NCI-H1417 (cell line): ENCODE data around the gene COX6B2.

ENCODE experiments used
- DNase-seq, 3 experiments: peaks; one replicate each; lab custom pipeline; 2025; lab: John Stamatoyannopoulos, UW

COX6B2 gene

DNA sequence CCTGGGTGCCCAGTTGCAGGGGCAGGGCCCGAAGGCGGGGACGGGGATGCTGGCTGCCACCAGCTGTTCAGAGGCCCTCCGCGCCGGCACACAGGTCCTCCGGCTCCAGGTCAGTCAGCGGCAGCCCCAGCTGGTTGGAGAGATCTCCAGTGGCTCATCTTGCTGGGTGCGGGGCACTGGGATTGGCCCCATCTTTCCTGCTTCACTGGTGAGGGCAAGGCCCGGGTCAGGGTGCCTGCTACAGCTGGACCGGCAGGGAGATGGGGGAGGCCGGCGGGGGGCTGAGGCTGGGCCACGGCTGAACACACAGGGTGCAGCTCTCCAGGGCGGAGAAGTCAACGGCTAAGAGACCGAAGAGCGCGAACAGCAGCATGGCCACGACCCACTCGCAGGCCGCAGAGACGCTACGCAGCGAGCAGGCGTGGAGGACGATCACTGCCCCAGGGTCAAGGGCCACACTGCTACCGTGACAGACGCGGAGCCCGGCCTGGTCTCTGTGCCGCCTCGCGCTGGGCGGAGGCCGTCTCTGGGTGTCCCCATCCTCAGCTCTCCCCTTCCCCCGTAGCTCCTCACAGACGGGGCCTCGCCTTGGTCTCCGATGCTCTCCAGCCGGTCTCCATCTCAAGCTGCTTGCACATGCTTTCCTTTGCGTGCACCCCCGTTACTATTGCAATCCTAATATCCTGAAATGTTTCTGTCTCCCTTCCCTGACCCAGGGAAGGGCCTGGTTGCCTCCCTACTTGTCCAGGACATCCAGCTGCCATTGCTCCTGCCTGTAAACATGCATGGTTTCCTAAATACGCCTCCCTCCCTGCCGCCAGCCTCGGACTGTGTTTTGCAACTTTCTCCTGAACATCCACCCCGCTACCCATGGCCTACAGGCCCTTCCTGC is 41.7 kb downstream of the COX6B2 start:
- no peak for DNase-seq

DNA sequence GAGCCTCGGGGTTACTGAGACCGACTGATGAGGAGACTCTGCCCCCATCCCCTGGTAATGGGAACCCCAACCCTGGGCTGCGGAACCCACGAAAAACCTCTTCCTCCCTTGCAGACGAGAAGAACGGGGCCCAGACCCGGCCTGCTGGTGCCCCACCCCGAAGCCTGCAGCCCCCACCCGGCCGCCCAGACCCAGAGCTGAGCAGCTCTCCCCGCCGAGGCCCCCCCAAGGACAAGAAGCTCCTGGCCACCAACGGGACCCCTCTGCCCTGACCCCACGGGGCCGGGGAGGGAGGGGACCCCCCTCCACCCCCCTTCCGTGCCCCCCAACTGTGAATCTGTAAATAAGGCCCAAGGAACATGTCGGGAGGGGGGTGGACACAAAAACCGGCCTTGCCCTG is 42.7 kb downstream of the COX6B2 start:
- no peak for DNase-seq

DNA sequence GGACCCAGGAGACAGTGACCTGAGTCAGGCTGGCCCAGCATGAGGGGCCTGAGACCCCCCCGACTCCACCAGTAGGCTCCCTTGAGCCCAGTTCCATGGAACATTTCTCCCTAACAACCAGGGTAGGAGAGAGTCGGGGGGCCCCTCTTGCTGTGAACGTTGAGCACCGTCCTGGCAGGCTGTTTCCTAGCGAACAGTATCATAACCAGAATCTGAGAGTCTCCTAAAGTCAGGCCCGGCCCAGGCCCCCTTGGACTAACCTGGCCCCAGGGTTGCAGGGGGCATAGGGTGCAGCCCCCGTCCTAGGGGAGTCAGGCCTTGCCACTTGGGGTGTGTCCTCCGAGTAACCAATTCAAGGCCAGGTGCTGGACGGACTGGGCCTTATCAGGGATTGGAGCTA is 43.1 kb downstream of the COX6B2 start:
- no peak for DNase-seq

DNA sequence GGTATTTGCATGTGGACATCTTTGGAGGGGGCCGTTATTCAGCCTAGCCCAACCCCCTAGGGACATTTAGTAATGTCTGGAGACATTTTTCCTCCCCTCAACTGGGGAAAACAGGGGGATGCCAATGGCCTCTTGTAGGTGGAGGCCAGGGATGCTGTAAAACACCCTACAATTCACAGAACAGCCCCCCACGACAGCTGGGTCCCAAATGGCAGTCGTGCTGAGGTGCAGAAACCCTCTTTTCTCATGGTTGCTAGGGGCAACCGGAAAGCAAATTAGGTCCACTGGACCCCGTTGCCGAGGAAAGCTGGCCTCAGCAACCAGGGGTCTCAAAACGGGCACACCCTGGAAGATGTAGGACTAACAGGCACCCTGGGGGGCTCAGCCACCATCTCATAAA is 44.0 kb downstream of the COX6B2 start:
- no peak for DNase-seq

DNA sequence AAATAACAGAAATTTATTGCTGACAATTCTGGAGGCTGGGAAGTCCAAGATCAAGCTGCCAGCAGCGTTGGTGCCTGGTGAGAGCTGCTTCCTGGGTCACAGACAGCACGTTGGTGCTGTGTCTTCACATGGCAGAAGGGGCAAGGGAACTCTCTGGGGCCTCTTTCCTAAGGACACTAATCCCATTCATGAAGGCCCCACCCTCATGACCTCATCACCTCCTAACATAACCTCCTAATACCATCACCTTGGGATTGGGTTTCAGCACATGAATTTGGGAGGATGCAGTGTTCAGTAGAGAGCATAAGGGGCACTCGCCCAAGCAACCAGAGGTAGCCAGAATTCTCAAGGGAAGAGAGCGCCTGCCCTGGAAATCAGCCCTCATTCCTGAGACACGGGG is 45.1 kb downstream of the COX6B2 start:
- no peak for DNase-seq

DNA sequence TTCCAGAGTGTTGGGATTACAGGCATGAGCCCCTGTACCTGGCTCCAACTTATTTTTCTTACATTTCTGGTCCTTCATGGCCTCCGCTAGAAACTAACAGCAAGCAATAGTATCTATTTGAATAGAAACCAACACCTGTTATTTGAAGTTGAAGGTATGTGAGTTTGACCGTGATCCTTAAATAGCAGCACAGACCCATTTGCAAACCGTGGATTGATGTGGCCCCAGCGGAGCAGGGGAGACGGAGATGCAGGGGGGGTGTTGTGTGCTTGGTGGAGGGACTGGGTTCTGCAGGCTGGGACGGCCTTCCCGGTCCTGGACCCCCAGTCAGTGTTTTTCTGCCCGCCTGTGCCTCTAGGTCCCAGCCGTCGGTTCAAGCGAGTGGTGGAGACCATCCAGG is 46.2 kb downstream of the COX6B2 start:
- DNase-seq, result no peak

DNA sequence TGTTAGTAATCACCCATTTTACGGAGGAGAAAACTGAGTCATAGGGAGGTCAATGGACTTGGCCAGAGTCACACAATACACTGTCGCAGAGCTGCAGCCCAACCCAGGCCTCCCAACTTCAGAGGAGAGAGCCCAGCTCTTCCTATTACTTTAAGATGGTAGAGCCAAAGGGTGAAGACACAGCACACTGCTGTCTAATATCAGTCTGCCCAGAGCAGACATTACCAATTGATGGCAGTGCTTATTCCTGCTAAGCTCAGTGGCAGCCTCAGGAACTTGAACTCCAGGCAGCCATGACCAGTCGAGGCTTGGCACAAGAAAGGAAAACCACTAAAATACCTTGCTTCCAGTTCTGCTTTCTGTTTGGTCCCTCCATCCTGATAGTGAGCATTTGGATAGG is 47.8 kb downstream of the COX6B2 start:
- no peak for DNase-seq

DNA sequence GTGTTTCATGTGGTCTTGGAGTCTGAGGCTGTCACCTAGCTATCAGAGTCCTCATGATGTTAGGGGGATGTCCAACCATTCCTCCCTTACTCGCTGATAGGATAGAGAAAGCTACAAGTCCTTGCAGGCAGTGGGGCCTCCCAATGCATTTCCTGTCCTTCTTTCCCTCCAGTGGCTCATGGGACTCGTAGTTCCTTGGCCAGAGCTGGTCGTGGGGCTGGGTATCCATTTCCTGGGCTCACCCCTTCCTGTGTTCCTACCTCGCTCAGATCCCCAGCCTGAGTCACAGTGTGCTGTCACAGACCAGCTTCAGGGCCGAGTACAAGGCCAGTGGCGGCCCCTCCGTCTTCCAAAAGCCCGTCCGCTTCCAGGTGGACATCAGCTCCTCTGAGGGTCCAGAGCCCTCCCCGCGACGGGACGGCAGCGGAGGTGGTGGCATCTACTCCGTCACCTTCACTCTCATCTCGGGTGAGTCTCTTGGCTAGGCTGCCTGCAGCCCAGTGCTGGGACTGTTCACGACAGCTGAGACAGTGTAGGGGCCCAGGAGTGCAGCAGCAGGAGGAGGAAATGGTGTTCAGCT is 48.4 kb downstream of the COX6B2 start:
- no peak for DNase-seq

DNA sequence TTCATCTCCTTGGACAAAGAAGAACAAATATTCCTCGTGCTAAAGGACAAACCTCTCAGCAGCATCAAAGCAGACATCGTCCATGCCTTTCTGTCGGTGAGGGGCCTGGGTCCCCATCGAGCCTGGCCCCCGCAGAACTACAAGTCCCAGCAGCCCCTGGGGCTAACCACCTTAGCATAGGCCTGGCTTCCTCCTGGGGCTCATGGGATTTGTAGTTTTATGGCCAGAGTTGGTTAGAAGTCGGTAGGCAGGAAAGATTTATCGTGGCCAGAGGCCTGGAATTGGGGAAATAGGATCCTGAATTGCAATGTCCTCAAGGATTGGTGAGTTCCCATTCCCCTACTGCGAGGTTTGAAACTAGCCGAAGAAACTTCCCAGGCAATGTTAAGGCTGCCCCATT is 49.0 kb downstream of the COX6B2 start:
- peak; percentile 16 to 42 (median 34) for DNase-seq

DNA sequence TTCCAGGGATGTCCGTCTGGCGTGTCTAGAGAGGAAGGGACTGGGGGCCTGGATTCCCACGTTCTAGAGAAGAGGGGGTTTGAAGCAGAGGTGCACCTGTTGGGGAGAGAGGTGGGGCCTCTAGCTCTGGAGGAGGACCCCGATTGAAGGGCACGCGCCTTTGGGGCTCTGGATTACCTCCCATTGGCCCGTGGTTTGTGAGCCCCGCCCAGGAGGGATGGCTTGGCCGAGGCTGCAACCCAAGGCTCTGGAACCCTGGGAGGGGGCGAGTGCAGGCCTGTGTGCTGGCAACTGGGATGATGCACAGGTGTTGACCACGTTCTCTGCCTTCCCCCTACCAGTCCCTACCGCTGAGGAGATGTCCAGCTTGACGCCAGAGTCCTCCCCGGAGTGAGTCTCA is 49.5 kb downstream of the COX6B2 start:
- no peak for DNase-seq

DNA sequence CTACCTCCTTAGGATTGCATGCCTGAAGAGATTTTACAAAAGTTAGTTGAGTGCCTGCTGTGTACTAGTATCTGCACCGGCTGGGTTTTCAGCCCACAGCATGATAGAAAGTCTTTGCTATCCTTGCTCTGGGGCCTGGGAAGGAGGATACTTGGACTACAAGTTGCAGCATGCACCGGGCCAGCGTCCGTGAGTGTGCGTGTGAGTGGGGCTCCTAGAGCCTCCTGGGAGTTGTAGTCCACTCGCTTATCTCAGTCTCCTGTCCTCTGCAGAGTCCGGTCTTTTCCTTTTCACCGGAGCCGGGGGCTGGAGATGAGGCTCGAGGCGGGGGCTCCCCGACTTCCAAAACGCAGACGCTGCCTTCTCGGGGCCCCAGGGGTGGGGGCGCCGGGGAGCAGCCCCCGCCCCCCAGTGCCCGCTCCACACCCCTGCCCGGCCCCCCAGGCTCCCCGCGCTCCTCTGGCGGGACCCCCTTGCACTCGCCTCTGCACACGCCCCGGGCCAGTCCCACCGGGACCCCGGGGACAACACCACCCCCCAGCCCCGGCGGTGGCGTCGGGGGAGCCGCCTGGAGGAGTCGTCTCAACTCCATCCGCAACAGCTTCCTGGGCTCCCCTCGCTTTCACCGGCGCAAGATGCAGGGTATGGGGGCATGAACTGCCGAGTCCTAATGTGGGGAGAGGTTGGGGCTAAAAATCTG is 50.1 kb downstream of the COX6B2 start:
- DNase-seq, result peak; percentile 24 to 56 (median 32)

DNA sequence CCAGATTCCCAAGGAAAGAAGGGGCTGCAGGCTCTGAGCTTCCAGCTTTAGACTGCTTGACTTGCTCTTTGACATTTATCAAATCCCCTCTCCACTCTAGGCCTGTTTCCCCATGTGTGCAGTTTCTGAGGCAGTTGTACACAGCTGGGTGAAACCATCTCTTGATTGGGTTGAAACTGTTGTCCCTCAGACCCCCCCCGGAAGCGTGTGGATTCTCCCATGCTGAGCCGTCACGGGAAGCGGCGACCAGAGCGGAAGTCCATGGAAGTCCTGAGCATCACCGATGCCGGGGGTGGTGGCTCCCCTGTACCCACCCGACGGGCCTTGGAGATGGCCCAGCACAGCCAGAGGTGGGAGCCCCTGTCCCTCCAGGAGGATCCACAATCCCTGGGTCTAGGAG is 51.0 kb downstream of the COX6B2 start:
- no peak for DNase-seq

DNA sequence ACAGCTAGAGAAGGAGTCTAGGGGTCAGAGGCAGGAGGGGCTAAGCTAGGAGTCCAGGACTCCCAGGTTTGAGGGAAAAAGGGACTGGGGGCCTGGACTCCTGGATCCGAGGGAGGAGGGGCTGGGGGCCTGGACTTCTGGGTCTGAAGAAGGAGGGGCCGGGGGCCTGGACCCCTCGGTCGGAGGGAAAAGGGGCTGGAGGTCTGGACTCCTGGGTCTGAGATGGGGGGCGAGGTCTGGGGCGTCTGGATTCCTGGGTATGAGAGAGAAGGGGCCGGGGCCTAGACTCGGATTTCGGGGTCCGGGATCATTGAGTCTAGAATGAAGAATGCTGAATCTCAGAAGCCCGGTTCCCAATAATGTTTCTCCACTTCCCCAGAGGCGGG is 52.2 kb downstream of the COX6B2 start:
- DNase-seq, result no peak

DNA sequence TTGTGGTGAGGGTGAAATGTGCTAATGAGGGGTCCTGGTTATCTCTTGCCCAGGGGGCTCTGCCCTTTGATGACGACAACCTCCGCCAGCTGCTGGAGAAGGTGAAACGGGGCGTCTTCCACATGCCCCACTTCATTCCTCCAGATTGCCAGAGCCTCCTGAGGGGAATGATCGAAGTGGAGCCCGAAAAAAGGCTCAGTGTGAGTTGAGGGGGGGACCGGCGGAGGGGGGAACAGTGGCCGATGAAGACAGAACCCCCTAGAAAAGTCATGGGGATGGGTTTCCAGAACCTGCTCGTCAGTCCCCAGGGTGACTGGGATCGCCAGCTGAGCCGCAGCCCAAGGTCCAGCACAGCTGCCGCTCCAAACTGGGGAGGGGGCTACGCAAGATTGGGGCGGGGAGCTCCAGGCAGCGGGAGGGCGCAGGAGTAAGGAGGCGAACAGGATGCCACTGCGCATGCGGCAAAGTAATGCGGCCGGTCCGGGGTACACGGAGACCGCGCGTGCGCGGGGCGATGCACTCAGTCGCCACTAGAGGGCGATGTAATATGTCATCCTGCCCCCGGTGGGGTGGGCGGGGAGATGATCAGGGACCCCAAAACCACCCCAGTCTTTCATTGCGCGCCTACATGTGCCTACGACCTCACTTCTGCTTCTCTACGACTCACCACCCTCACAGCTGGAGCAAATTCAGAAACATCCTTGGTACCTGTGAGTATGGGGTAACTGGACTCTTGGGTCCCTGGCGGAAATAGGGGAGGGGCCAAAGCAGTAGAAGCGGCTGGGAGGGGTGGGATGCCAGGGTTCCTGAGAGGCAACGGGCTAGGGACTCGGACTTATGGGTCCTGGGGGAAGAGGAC is 52.8 kb downstream of the COX6B2 start:
- DNase-seq, result peak; percentile 66 to 89 (median 80)

DNA sequence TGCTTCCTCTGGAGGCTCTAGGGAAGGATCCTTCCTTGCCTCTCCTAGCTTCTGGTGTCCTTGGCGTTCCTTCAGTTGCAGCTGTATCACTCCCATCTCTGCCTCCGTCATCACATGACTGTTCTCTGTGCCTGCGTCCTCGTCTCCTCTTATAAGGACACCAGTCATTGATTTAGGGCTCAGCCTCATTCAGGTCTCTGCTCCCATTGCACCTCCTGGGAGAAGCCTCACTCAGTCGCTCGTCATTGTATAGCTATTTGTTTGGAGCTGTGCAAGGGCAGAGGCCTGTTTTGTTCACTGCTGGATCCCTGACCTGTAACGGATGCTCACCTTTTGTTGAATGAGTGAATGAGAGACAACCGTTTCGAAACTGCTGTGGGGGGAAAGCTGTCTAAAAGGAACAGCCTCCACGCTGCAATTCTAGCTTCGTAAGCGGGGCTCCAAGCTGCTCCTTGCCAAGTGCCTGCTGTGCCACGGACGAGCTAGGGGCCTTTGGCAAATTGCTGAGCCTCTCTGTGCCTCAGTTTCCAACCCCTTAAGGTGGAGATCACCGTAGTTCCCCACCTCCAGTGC is 53.5 kb downstream of the COX6B2 start:
- no peak for DNase-seq

DNA sequence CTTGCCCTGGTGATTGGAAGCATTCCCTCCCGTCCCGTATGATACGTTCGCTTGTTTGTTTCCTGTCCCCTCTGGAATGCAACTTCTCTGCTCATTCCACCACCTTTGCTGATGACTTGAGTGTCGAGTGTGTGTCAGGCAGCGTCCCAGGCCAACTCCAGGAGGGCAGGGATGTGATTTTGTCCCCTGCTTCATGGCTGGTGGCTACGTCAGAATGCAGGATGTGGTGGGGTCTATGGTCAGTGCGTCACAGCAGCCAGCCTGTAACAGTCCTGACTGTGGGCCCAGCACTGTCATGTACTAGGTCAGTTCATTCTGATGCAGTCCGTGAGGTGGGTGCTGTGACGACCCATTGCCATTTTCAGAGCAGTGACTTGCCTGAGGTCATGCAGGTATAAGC is 54.5 kb downstream of the COX6B2 start:
- DNase-seq, result no peak
